GM19328 (cell line): ENCODE measurements around the gene BBS9.

Source experiments
- ATAC-seq: cut with Tn5 transposase; IDR thresholded peaks from one replicate; pipeline ENCODE4 v1.9.1; 2021; ENCODE audit warnings: mild to moderate bottlenecking, moderate library complexity; ENCODE audit not compliant: unreplicated experiment

Gene BBS9

DNA sequence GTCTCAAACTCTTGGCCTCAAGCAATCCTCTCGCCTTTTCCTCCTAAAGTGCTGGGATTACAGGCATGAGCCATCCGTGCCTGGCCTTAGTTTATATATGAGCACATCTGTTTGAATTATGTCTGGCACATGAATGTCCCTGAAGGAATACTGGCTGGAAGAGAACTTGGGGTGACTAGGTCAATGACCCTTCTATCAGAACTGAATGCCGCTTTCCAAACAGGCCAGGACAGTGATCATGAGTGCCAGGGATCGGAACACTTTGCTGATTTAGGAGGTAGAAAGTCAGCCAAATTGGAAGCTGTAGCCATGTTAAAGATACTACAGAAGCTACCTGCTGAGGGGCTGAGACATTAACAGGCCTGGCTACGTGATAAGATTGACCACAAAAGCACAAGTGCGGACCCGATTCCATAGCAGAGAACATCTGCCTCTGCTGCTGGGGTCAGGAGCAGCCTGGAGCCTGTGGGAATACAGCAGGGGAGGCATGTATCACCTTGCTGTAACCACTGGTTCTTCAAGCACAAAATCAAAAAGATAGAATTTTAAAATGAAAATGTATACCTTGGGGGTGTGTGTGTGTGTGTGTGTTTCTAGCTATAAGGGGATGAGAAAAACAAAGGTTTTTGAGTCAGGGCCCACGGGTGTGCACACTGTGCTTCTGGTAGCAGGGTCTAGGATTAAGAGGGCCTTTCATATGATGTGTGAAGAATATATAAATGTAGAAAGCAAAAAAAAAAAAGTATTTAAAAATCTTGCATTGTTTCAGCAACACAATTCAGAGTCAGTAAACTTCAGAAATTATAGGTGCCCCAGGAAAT is 293.7 kb downstream of the BBS9 start:
- peak; percentile 36 for ATAC-seq

DNA sequence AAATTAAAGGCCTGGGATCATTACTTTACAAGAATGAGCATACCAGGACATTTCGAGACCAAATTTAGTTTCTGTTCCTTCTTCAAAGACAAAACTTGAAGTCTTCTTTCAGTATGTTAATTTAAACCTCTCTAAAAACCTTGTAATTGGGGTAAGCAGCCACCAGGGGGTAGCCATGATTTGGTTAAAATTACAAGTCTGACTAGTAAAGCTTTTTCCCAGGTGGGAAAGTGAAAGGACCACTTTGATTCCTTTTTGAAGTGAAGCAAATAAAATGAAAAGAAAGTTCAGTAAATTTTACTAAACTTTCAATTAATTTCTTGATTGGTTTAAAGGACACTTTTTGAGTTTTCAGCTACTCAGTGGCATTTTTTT is 294.3 kb downstream of the BBS9 start:
- peak; percentile 87 for ATAC-seq

DNA sequence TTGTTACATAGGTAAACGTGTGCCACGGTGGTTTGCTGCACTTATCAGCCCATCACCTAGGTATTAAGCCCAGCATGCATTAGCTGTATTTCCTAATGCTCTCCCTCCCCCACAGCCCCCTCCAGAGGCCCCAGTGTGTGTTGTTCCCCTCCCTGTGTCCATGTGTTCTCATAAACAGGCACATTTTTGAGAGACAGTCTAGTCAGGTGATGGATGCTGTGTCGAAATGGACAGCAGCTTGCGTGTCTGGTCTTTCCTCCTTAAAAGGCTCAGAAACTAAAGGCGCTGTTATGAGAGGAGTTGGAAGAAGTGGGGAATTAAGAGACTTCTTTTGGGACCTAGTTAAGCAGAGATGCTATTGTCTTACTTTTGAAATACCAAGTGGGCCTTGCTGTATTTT is 296.0 kb downstream of the BBS9 start:
- ATAC-seq = no peak

GRCh38 chr7:33425929-33426678 is 296.7 kb downstream of the BBS9 start:
- no peak for ATAC-seq

- no peak for ATAC-seq
These were observed 299.1 kb downstream of the BBS9 start for GRCh38 chr7:33428415-33428814.

- no peak for ATAC-seq
These were observed 302.2 kb downstream of the BBS9 start for GRCh38 chr7:33431543-33431942.

- no peak for ATAC-seq
These were observed 303.5 kb downstream of the BBS9 start for GRCh38 chr7:33432821-33433220.

DNA sequence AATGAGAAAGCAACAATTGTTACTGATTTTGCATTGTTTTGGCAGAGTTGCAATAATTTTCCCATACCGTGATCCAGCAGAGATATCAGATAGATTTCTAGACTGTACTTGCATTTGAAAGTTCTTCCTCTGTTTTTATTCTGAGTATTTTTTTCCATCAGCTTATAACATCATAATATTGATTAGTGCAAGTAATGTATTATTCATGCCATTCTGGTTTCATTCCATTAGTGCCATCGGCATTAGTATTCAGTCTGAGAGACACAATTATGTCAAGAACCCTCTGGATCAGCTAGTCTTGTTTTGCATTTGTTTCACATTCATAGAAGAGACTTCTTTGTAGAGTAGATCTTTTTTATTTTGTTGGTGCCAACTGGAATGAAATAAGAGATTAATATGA is 304.0 kb downstream of the BBS9 start:
- no peak for ATAC-seq

GRCh38 chr7:33444511-33444910 is 315.1 kb downstream of the BBS9 start:
- no peak for ATAC-seq

DNA sequence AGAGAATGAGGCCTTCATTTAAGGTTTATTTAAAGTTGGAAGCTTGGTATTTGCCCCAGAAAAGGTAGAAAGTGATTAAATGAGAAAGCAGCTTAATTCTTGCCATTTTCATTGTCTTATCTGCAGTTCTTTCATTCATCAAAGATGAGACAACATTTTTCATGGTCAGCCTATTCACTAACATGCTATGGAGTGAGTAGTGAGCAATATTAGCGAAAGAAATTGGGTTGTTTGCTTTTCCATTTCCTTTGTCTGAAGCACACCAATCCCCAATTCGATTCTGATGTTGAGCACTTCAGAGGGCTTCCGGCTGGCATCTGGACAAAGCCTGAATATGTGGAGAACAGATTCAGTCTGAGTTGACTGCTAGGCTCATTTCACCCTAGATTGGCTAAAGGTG is 317.2 kb downstream of the BBS9 start:
- no peak for ATAC-seq

GRCh38 chr7:33448035-33448434 is 318.7 kb downstream of the BBS9 start:
- ATAC-seq = no peak

GRCh38 chr7:33449847-33450246 is 320.5 kb downstream of the BBS9 start:
- ATAC-seq = no peak

DNA sequence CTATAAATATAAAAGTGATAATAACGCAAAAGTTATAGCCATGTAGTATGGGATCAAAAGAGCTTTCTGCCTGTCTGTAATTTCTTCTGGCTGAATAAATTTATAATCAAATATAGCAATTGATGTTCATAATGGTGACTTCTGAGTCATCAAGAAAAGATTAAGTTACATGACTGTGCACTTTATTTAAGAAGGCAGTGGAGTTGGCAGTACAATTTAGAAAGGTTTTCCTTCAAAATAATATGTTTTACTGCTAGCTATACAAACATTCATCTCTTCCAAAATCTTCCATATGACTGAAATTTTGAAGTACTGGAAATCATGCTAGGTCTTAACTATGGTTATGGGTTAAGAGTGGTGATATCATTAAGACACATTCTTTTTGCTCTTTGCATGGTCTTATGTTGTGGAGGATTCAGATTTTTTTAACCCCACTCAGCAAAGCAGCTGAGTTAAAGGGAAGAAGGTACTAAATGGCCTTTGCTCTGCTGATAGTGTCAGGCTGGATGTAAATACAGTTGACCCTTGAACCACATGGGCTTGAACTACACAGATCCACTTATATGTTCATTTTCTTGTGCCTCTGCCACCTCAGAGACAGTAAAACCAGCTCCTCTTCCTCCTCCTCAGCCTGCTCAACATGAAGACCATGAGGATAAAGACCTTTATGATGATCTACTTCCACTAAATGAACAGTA is 323.6 kb downstream of the BBS9 start:
- no peak for ATAC-seq

DNA sequence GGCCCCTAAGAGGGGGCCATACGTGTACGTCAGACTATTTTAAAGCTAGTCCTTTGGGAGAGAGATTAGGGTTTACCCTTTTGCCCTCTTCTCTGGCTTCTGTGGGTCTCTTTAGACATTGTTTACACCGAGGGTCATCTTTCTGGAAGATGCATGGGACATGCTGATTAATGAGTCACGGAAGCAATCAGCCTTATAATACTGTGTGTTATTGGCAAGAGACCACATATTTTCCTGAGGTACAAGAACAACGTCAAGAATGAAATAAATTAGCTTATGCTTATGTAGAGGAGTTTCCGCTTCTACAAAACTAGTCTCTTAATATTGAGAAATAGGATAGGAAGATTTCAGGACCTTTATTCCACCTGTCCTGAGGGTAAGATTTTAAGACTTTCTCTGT is 327.7 kb downstream of the BBS9 start:
- ATAC-seq = no peak

DNA sequence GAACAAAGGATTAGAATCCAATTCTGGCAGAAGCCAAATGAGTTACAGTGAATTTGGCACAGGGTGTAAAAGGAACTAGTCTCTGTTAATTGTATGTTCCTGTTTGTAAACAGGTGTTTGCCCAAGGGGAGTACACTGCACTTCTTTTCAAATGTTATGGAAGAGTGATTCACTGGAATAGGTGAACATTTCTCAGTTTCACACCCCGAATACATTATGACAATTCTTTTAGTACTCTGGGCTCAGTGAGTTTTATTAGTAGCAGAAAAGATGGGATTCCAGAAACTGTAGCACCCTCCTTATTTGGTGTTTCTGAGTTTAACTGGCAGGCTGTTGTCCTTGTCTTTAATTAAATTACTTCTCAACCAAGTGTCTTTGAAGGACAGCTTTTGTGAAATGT is 329.2 kb downstream of the BBS9 start:
- ATAC-seq = no peak

GRCh38 chr7:33459340-33459751 is 330.0 kb downstream of the BBS9 start:
- no peak for ATAC-seq

- no peak for ATAC-seq
These were observed 333.8 kb downstream of the BBS9 start for GRCh38 chr7:33463131-33463530.

DNA sequence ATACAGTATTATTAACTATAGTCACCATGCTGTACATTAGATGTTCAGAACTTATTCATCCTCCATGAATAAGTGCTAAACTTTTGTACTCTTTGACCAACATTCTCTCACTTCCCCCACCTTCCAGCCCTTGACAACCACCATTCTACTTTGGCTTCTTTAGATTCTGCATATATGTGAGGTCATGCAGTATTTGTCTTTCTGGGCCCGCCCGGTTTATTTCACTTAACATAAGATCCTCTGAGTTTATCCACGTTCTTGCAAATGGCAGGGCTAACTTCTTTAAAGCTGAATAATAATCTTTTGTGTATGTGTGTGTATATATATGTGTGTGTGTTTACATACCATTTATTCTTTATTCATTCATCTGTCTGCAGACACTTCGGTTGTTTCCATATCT is 336.8 kb downstream of the BBS9 start:
- no peak for ATAC-seq

GRCh38 chr7:33471636-33472242 is 342.4 kb downstream of the BBS9 start:
- ATAC-seq = no peak

DNA sequence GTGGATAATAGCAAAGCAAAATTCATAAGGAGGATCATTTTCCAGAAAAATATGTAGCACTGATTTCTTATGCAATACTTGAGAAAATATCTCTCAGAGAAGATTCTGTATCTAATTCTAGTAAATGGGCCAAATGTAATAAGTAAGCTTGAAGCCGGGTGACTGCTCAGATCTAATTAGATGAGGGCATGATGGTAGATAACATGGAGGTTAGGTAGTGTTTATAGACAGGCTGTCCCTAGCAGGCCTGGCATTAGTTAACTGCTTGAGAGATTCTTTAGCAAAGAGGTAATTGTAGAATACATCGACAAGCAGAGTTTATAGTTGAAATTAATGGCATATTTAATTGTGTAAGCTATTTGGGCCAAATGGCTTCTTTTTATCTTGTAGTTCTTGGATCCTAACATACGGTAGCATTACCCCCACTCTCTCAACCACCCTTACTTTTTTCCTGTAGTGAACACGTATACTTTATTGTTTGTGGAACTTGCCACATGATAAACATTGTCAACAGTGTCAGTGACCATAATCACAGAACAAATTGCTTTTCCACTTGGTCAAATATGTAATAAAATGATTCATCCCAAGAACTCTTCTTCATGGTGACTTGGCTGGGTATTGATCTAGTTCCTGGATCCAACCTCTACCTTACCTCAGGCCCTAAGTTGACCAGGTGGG is 343.1 kb downstream of the BBS9 start:
- ATAC-seq = no peak
